SK-N-MC (cell line): Measurements from ENCODE around the gene AKAP1.

Source experiments
- DNase-seq: peaks from one replicate; pipeline ENCODE4 v3.0.0-alpha.2; 2011; ENCODE audit warnings: low read depth, low spot score
- H3K27ac ChIP-seq: fragments of 200-600 bp; sonication (generic); 2 replicates; pipeline ENCODE4 v1.5.1; 2016; ENCODE audit warnings: mixed run types
- H3K36me3 ChIP-seq: fragments of 200-600 bp; sonication (generic); 2 replicates; pipeline ENCODE4 v1.6.1; 2017; ENCODE audit warnings: antibody characterized with exemption, low read length, mixed read lengths; ENCODE audit not compliant: insufficient read depth
- H3K4me3 ChIP-seq: fragments of 200-600 bp; sonication (generic); 2 replicates; pipeline ENCODE4 v1.5.1; 2016
- H3K9ac ChIP-seq: fragments of 200-600 bp; sonication (generic); 2 replicates; pipeline ENCODE4 v1.8.0; 2017; ENCODE audit warnings: mixed run types, mixed read lengths; ENCODE audit not compliant: insufficient read length
- H3K9me3 ChIP-seq: fragments of 200-600 bp; sonication (generic); 2 replicates; pipeline ENCODE4 v1.6.1; 2017; ENCODE audit warnings: low read depth, mild to moderate bottlenecking, antibody characterized with exemption, low read length, moderate library complexity, mixed read lengths
- EZH2 ChIP-seq: fragments of 200-600 bp; sonication (generic); IDR thresholded peaks from one replicate; pipeline ENCODE4 v1.6.1; 2017; ENCODE audit warnings: antibody characterized with exemption
- FOXP2 ChIP-seq: optimal IDR thresholded peaks from 2 replicates; pipeline ENCODE3; 2011; ENCODE audit warnings: mild to moderate bottlenecking, moderate library complexity; ENCODE audit not compliant: insufficient read depth; ENCODE audit errors: extremely low read length, control extremely low read depth
- POLR2AphosphoS5 ChIP-seq: IDR thresholded peaks from 2 replicates; pipeline ENCODE4 v1.6.1; 2012; ENCODE audit warnings: mild to moderate bottlenecking, low read depth, low read length, borderline replicate concordance

The AKAP1 gene

GRCh38 chr17:57121308-57122042 lies 36.4 kb downstream of the AKAP1 start:
- H3K36me3 ChIP-seq: peaks cover 10% of the 10 kb centered on the region; the same call in 1 of the 2 replicates
- TF ChIP-seq FOXP2 (no peak), POLR2AphosphoS5 (no peak), EZH2 (no peak)
- DNase-seq: no peak
- no peaks in the 10 kb centered on the region for H3K9me3 ChIP-seq
- no peak overlapping the region for H3K27ac ChIP-seq
- no peak overlapping the region for H3K4me3 ChIP-seq
- no peak overlapping the region for H3K9ac ChIP-seq

GRCh38 chr17:57124053-57124452 lies 39.0 kb downstream of the AKAP1 start:
- no peaks in the 10 kb centered on the region for H3K9me3 ChIP-seq
- no peak for DNase-seq
- TF ChIP-seq FOXP2 (no peak), EZH2 (no peak), POLR2AphosphoS5 (no peak)
- H3K4me3 ChIP-seq: no peak overlapping the region
- no peak overlapping the region for H3K27ac ChIP-seq
- peaks cover under 1% of the 10 kb centered on the region; the same call in 1 of the 2 replicates for H3K36me3 ChIP-seq
- H3K9ac ChIP-seq: no peak overlapping the region

- no peaks in the 10 kb centered on the region for H3K9me3 ChIP-seq
- H3K4me3 ChIP-seq: no peak overlapping the region
- H3K9ac ChIP-seq: no peak overlapping the region
- no peak for TF ChIP-seq FOXP2
- no peak for TF ChIP-seq EZH2
- TF ChIP-seq POLR2AphosphoS5: no peak
- no peak for DNase-seq
- H3K27ac ChIP-seq: no peak overlapping the region
- no peaks in the 10 kb centered on the region; the same call in 1 of the 2 replicates for H3K36me3 ChIP-seq
These were observed 40.4 kb downstream of the AKAP1 start for GRCh38 chr17:57125406-57125805.

GRCh38 chr17:57125866-57126265 lies 40.8 kb downstream of the AKAP1 start:
- DNase-seq: no peak
- TF ChIP-seq POLR2AphosphoS5 (no peak), EZH2 (no peak), FOXP2 (no peak)
- Histone ChIP-seq H3K27ac (no peak overlapping the region), H3K4me3 (no peak overlapping the region), H3K9ac (no peak overlapping the region), H3K9me3 (no peaks in the 10 kb centered on the region), H3K36me3 (no peaks in the 10 kb centered on the region; the same call in 1 of the 2 replicates)

GRCh38 chr17:57130708-57131461 lies 45.8 kb downstream of the AKAP1 start:
- no peak for TF ChIP-seq FOXP2
- no peak for TF ChIP-seq EZH2
- no peak for TF ChIP-seq POLR2AphosphoS5
- peak; percentile 42 for DNase-seq
- H3K27ac ChIP-seq: no peak overlapping the region
- H3K9ac ChIP-seq: no peak overlapping the region
- no peaks in the 10 kb centered on the region for H3K9me3 ChIP-seq
- no peaks in the 10 kb centered on the region for H3K36me3 ChIP-seq
- peak overlapping the region; percentile 52; the same call in 1 of the 2 replicates for H3K4me3 ChIP-seq

GRCh38 chr17:57132663-57133062 lies 47.6 kb downstream of the AKAP1 start:
- H3K9me3 ChIP-seq: no peaks in the 10 kb centered on the region
- H3K36me3 ChIP-seq: no peaks in the 10 kb centered on the region
- no peak overlapping the region for H3K9ac ChIP-seq
- TF ChIP-seq FOXP2 (no peak), POLR2AphosphoS5 (no peak), EZH2 (no peak)
- H3K4me3 ChIP-seq: no peak overlapping the region
- no peak for DNase-seq
- no peak overlapping the region for H3K27ac ChIP-seq

GRCh38 chr17:57133486-57133885 lies 48.4 kb downstream of the AKAP1 start:
- DNase-seq: no peak
- no peak overlapping the region for H3K9ac ChIP-seq
- TF ChIP-seq POLR2AphosphoS5 (no peak), FOXP2 (no peak), EZH2 (no peak)
- H3K9me3 ChIP-seq: no peaks in the 10 kb centered on the region
- no peaks in the 10 kb centered on the region for H3K36me3 ChIP-seq
- H3K27ac ChIP-seq: no peak overlapping the region
- H3K4me3 ChIP-seq: no peak overlapping the region

- H3K4me3 ChIP-seq: no peak overlapping the region
These were observed 50.2 kb downstream of the AKAP1 start for GRCh38 chr17:57135026-57135788.

More at GRCh38 chr17:57135026-57135788, 50.2 kb downstream of the AKAP1 start:
- no peak overlapping the region for H3K27ac ChIP-seq
- no peak overlapping the region for H3K9ac ChIP-seq
- TF ChIP-seq FOXP2 (no peak), POLR2AphosphoS5 (no peak), EZH2 (no peak)
- no peaks in the 10 kb centered on the region for H3K9me3 ChIP-seq
- H3K36me3 ChIP-seq: no peaks in the 10 kb centered on the region
- no peak for DNase-seq
